GF-D8 (cell line): ENCODE measurements around the gene BTRC.

ENCODE experiments used
- DNase-seq: peaks from one replicate; lab custom pipeline; 2025; lab: John Stamatoyannopoulos, UW

The BTRC gene

DNA sequence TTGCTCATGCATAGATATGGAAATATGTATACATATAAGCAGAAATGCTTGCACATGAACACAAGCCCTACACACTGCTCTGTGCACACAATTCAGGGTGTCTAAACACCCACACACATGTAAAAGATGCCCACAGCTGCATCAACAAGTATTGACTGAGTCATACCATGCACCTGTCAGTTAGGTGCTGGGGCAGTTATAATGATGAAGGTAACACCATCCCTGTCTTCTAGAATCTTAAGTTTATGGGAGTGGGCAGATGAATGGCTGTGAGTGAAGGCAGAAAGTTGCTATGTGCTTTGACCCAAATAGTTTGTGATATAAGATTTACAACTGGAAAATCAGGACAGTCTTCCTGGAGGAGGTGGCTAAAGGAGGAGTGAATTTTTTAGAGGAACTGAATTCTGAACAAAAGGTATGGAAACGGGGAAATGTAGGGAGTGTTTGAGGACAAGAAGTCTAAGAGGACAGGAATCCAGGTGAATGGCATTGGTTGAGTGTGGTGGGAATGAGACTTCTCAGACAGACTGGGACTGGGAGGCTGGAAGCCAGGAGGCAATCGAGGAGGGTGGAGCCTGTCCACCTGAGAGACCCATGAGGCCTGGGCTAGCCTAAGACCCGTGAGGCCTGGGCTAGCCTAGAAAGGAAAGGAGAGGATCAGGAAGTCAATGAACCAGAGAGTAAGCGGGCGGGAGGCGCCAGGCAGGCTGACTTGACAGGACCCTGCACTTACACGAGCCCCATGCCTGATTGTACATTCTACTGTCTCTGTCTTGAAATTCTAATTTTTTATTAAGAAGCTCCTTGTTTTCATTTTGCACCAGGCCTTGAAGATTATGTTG is 213.4 kb downstream of the BTRC start:
- no peak for DNase-seq

GRCh38 chr10:101568054-101568745 is 214.2 kb downstream of the BTRC start:
- DNase-seq, result no peak

DNA sequence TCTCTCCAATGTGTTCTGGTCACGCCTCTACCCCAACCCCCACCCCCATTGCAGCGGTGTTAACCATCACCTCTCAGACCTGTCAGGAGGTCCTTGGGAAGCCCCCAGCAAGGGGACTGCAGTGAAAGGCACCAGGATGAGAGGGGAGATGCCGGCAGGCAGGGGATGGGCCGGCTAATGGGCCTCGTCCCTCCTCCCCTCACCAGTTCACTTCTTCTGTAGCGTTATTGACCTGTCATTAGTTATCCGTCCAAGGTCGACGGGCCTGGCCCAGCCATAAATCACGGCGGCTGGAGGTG is 215.3 kb downstream of the BTRC start:
- DNase-seq, result no peak

DNA sequence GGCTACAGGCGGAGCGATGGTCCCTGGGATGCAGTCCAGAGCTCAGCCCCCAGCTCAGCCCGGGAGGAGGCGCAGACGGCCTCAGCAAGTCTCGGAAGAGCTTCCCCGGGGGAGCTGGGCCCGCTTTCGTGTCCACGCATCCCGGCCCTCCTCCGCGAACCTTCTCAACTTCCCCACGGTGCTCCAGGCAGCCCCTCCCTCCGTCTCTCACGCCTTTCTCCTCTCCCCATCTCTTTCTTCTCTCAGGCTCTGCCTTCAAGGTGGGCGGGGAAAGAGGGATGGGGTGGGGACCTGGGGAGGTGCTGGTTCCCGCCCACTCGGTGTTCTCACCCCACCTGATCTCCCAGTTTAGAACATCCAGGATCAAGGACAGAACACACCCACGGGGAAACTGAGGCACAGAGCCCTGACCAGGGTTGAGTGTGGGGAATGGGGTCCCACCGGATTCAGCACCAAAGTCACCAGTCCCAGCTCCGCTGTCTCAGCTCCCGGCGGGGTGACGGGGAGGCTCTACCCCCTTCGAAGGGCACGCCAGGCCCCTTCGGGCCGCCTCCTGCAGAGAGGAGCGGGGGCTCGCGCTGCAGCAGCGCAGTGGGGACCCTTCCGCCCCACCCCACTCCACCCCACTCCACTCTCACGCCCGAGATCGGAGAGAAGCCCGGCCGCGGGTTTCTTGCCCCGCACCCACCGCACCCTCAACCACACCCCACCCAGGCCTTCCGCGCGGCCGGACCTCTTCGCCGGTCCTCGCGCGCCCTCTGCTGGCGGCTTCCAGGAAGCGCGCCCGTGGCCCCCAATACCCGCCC is 215.9 kb downstream of the BTRC start:
- no peak for DNase-seq

DNA sequence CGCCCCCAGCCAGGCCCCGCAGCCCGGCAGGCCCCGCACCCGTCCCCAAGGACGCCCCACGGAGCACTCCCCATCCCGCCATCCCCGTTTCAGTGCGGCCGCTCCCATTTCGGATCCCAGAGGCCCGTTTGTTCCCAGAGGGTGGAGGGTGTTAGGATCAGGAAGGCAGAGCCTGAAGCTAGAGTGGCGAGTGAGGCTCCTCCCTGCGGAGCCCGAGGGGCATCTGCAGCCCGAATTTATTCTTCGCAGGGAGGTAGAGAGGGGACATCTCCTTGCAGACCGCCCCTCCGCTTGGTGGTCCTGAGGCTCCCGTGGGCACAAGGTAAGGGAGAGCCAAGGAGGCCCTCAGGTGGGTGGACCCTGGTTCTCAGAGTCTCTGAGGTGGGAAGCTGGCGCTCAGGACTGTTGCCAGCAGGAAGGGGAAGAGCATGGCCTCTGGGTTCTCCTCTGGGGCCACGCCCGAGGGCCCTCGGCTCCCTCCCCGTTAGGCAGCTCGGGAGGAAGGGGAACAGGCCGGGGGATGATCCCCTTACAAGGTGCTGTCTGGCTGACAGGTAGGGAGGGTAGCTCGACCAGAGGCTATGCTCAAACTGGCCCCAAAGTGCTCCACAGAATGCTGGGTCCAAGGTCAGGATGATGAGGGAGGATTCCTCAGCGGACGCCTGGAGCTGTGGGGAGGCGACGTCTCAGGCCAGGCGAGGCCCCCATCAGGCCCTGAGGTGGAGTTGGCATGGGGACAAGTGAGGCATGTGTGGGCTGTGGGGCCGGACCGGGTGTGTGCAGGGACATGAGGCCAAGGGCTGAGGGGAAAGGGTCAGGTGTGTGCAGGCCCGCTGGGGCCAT is 216.7 kb downstream of the BTRC start:
- DNase-seq, result no peak

DNA sequence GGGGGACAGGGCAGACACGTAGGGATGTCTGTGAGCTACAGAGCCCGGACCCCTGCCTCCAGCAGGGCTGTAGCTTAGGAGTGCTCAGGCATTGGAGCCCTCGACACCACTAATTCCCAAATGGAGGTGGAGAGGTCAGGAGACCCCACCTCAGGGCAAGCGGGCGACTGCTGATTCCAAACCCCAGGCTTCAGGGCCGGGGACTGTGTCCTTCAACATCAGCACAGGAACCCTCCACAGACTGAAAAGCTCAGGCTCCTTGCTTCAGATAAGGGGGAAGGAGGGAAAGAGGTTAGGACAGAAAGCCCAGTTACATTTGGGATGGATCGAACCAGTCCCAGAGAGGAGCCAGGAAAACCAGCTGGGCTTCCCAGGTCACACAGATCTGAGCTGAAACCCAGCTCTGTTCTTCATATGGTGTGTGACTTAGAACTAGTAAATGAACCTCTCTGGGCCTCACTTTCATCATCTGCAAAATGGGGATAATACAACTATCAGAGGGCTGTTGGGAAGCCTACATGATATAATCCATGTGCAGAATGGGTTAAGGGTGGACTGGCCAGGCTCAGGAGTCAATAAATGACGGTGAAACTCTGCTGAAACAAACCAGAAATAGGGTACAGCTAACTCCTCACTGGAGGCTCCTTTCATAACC is 217.4 kb downstream of the BTRC start:
- DNase-seq, result no peak

DNA sequence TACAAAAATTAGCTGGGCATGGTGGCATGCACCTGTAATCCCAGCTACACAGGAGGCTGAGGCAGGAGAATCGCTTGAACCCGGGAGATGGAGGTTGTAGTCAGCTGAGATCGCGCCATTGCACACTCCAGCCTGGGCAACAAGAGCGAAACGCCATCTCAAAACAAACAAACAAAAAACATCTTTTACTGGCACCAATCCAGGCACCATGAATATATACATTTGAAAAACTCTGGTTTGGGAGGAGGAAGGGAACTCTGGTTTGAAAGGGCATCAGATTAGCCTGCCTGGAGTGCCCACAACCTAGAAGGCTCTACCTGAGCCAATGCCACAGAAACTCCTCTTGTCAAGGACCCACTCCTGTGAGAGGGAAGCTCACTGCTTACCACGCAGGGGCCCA is 218.2 kb downstream of the BTRC start:
- no peak for DNase-seq

DNA sequence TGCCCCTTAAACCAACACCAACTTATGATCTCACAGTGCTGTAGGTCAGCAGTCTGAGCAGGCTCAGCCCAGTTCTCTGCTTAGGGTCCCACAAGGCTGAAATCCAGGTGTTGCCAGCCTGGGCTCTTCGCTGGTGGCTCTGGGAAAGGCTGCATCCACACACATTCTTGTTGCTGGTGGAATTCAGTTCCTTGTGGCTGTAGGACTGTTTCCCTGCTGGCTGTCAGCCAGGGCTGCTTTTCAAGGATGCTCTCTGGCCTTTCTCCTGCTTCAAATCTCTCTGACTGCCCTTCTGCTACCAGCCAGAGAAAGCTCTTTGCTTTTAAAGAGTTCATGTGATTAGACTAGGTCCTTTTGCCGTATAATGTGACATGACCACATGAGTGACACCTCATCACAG is 218.8 kb downstream of the BTRC start:
- no peak for DNase-seq

- DNase-seq, result no peak
Observed at GRCh38 chr10:101573885-101574753, 220.2 kb downstream of the BTRC start.

GRCh38 chr10:101575091-101575490 is 221.1 kb downstream of the BTRC start:
- no peak for DNase-seq

- no peak for DNase-seq
Observed at GRCh38 chr10:101575580-101576210, 221.7 kb downstream of the BTRC start.

GRCh38 chr10:101576211-101576863 is 222.4 kb downstream of the BTRC start:
- DNase-seq, result no peak

DNA sequence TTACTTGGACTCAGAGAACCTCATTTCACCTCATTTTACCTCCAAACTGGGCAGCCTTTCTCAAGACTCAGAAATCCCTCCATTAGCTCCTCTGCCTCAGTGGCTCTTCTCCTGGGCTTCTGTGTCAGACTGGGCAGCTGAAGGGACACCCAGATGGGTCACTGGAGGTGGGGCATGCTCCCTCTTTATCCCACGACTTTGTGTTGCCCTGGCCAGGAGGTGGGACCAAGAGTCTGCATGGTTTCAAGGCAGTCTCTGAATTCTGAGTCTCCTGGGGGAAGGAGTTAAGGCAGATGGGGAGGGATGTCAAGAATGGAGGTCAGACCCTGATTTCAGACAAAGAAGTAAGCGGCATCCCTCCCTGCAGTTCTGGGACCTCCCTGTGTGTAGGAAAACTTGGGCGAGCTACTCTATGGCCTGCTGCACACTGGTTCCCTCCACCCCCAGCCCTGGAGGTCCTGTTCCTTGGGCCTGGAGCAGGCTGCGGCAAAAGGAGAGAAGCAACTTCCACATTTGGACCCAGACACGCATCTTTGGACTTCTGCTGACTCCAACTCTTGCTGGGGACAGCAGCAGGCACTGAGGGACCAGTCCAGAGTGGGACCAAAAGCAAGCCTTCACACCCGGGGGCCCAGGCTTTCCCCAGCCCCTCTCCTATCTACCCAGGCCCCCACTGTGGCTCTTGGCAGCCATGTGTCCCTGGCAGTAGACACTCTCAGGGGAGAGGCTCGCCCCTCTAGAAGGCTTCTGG is 223.3 kb downstream of the BTRC start:
- no peak for DNase-seq

DNA sequence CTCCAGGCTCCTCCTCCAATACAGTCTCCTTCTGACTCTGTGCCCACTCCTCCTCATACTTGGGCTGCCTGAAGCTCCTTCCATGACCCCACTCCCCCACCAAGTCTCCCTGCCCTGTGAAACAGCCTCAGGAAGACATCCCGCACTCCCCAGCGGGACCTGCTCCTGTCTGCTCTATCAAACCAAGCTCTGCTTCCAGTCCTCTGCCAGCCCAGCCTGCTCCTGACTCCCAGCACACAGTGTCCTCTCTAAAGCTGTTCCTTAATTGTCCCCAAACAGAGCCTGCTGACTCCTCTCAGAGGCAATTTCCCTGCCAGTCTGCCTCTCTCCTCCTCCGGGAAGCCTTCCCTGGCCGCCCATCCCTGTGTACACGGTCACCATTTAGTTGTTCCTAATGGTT is 224.2 kb downstream of the BTRC start:
- DNase-seq, result no peak

DNA sequence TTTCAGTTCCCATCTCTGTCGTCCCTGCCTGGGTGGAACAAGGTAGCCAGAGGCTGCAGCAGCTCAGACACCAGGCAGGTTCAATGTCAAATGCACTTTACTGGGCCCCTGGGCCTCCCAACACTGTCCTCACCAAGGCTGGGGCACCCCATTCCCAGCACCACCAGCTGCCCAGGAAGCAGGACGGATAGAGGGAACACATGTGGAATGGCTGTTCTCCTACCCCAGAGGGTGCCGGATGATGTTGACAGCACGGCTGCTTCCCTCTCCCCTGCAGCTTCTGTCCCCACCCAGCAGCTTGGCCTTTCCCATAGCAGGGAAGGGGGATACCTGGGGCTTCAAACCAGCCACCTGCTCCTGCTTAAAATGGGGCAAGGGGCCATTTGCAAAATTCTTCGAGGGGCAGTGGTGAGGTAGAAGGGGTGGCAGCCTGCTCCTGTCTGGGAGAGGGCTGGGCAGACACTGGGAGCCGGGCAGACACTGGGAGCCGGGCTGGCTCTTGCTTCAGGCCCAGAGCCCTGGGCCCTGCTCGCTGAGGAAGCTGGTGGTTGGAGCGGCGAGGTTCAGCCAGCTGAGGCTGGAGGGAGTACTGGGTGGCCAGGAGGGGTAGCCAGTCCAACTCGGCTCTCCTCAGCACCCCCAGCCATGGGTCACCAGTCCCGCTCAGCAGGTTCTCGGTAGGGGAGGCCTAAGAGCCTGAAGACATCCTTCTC is 225.0 kb downstream of the BTRC start:
- no peak for DNase-seq

- DNase-seq, result no peak
Observed at GRCh38 chr10:101579516-101579870, 225.5 kb downstream of the BTRC start.

- no peak for DNase-seq
Observed at GRCh38 chr10:101580486-101581399, 226.8 kb downstream of the BTRC start.
